Mesothelial cell of epicardium (in vitro differentiated cells): Measurements from ENCODE around the gene FARSB. TPM values are rescaled to one million over a fixed set of nuclear protein-coding genes. Genes with fewer than 3 reads are reported as not detected.
A peak's percentile ranks its signal among the peaks of the same experiment; 100 is the strongest.

Experiments used
- DNase-seq, 2 experiments: peaks; one replicate each; pipeline ENCODE4 v3.0.0; 2021; ENCODE audit warnings: low spot score in 2 of 2; ENCODE audit not compliant: unreplicated experiment in 2 of 2
- H3K27ac Mint-ChIP-seq: 2 replicates; pipeline ENCODE4 v1.8.0; 2021; ENCODE audit warnings: mixed read lengths
- H3K27me3 Mint-ChIP-seq: 2 replicates; pipeline ENCODE4 v1.8.0; 2021; ENCODE audit warnings: low read depth, mixed read lengths
- H3K36me3 Mint-ChIP-seq: 2 replicates; pipeline ENCODE4 v1.8.0; 2021; ENCODE audit warnings: mixed read lengths
- H3K4me1 Mint-ChIP-seq: 2 replicates; pipeline ENCODE4 v1.8.0; 2021; ENCODE audit warnings: mixed read lengths
- H3K4me3 Mint-ChIP-seq: 2 replicates; pipeline ENCODE4 v1.8.0; 2021; ENCODE audit warnings: mild to moderate bottlenecking, moderate library complexity, mixed read lengths
- H3K9me3 Mint-ChIP-seq: 2 replicates; pipeline ENCODE4 v1.8.0; 2021; ENCODE audit warnings: mixed read lengths
- CTCF ChIP-seq: fragments of 200-600 bp; sonication (generic); IDR thresholded peaks from one replicate; pipeline ENCODE4 v1.5.0; 2021; ENCODE audit warnings: antibody characterized with exemption; ENCODE audit not compliant: unreplicated experiment
- total RNA-seq: library from RNA; stranded (reverse); gene quantifications from 3 replicates; pipeline ENCODE4 v1.2.1, GENCODE V29; 2021

FARSB gene
- total RNA-seq, 1 donor from 2014 or later, result 17.7 TPM

DNA sequence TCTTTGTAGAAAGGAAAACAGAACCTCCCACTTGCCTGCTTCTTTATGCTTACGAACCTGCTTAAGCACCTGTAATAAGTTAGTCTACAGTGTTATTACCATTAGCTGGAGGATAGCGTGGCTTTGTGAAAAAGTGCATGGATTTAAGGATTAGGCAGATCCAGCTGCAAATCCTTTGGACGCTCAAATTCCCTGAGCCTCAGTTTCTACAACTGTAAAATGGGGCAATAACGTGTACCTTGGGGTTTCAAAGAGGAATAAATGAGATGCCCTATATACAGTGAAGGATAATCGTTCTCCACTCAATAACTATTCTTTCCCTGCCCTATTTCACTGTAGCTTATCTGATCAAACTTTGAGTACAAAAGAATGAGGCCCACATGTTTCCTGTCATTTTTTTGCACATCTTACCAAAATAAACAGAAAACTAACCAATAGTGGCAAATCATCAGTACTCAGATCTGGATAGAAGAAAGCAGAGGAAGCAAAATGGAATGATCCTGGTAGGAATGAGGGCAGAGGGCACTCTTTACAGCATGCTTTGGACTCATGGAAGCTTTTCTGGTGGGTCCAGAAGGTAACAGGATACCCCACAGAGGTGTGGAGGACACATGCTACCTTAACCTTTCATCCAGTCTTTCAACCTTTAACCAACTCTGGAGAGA lies 30.3 kb upstream of the FARSB start:
- DNase-seq, result no peak
- Mint-ChIP-seq H3K4me3 (no peak overlapping the region), H3K36me3 (no peaks in the 10 kb centered on the region), H3K27ac (no peak overlapping the region), H3K27me3 (no peaks in the 10 kb centered on the region), H3K4me1 (peaks cover 4% of the 10 kb centered on the region), H3K9me3 (no peaks in the 10 kb centered on the region)
- no peak for TF ChIP-seq CTCF

- no peak for TF ChIP-seq CTCF
- no peaks in the 10 kb centered on the region for H3K9me3 Mint-ChIP-seq
- no peaks in the 10 kb centered on the region for H3K36me3 Mint-ChIP-seq
- H3K4me1 Mint-ChIP-seq, result no peaks in the 10 kb centered on the region
- no peaks in the 10 kb centered on the region for H3K27me3 Mint-ChIP-seq
- no peak for DNase-seq
- no peak overlapping the region for H3K4me3 Mint-ChIP-seq
- H3K27ac Mint-ChIP-seq, result no peak overlapping the region
Measured at GRCh38 chr2:222683805-222684204, 27.9 kb upstream of the FARSB start.

GRCh38 chr2:222677981-222678380 lies 22.1 kb upstream of the FARSB start:
- no peak for DNase-seq
- no peak overlapping the region for H3K27ac Mint-ChIP-seq

GRCh38 chr2:222673883-222674282 lies 18.0 kb upstream of the FARSB start:
- no peaks in the 10 kb centered on the region for H3K36me3 Mint-ChIP-seq
- H3K9me3 Mint-ChIP-seq, result no peaks in the 10 kb centered on the region
- H3K27ac Mint-ChIP-seq, result no peak overlapping the region
- H3K27me3 Mint-ChIP-seq, result peaks cover 61% of the 10 kb centered on the region
- H3K4me1 Mint-ChIP-seq, result peaks cover 8% of the 10 kb centered on the region
- TF ChIP-seq CTCF, result no peak
- H3K4me3 Mint-ChIP-seq, result no peak overlapping the region
- no peak for DNase-seq

More at GRCh38 chr2:222677981-222678380, 22.1 kb upstream of the FARSB start:
- Mint-ChIP-seq H3K4me3 (no peak overlapping the region), H3K27me3 (peaks cover 27% of the 10 kb centered on the region), H3K36me3 (no peaks in the 10 kb centered on the region), H3K9me3 (no peaks in the 10 kb centered on the region), H3K4me1 (no peaks in the 10 kb centered on the region)
- TF ChIP-seq CTCF, result no peak

GRCh38 chr2:222673273-222673672 lies 17.4 kb upstream of the FARSB start:
- H3K36me3 Mint-ChIP-seq, result no peaks in the 10 kb centered on the region
- no peak overlapping the region for H3K4me3 Mint-ChIP-seq
- no peak for DNase-seq
- peaks cover 63% of the 10 kb centered on the region for H3K27me3 Mint-ChIP-seq
- TF ChIP-seq CTCF, result no peak
- no peaks in the 10 kb centered on the region for H3K9me3 Mint-ChIP-seq
- no peak overlapping the region for H3K27ac Mint-ChIP-seq
- peaks cover 8% of the 10 kb centered on the region for H3K4me1 Mint-ChIP-seq

DNA sequence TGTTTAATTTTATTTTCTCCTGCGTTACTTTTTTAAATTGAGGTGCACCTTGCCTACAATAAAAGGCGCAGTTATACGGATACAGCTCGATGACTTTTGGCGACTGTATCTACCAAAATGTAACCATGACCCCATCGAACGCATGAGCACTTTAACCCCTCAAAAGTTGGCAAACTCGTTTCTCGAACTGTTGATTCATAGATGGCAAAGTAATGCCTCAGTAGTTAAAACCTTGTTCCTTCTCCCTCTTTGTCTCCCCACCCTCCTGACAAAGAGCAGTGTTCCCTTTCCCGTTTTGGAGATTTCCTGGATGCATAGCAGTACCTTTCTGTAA lies 16.1 kb upstream of the FARSB start:
- Mint-ChIP-seq H3K4me1 (peaks cover 8% of the 10 kb centered on the region), H3K36me3 (no peaks in the 10 kb centered on the region), H3K27me3 (peaks cover 59% of the 10 kb centered on the region), H3K27ac (no peak overlapping the region), H3K9me3 (no peaks in the 10 kb centered on the region), H3K4me3 (peak overlapping the region; percentile 64)
- DNase-seq, result no peak
- TF ChIP-seq CTCF, result no peak
